EH (cell line): Measurements from ENCODE around the gene CSMD2.
A peak's percentile ranks its signal among the peaks of the same experiment; 100 is the strongest.

Experiments
- DNase-seq: peaks from one replicate; pipeline ENCODE4 v3.0.0-alpha.2; 2015; ENCODE audit warnings: low read depth

CSMD2 gene

DNA sequence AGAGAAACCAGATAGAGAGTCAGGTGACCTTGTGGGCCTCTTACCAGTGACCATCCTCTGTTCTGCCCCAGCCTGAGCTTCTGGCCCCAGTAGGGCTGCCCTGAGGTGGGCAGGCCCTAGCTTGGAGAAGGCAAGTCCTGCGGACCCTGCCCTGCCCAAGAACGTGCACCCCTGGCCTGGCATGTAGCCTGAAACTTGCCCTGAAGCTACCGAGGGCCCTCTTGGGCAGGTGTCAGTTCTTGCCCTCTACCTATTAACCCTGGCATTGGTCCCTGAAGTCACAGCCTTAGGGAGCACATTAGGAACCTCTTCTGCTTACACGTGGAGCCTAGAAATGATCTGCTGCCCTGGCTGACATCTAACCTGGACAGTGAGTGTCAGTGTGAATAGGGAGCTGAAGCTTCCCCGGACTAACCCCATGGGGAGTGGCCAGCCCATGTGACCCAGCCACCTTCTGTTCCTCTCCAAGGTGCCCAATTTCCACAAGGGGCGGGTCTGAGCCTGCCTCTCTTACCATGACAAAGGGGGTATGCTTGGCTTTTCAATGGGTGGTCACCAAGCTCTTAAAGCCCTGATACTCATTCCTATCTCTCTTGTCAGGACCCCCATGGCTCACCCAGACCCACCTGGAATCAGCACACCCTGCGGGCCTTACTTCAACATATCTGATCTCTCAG is 529.6 kb downstream of the CSMD2 start:
- no peak for DNase-seq

- peak; percentile 51 for DNase-seq
These were observed 530.2 kb downstream of the CSMD2 start for GRCh38 chr1:33634806-33635205.

- DNase-seq, result no peak
These were observed 530.9 kb downstream of the CSMD2 start for GRCh38 chr1:33634143-33634542.

- DNase-seq, result peak; percentile 86
These were observed 531.8 kb downstream of the CSMD2 start for GRCh38 chr1:33633019-33633801.

DNA sequence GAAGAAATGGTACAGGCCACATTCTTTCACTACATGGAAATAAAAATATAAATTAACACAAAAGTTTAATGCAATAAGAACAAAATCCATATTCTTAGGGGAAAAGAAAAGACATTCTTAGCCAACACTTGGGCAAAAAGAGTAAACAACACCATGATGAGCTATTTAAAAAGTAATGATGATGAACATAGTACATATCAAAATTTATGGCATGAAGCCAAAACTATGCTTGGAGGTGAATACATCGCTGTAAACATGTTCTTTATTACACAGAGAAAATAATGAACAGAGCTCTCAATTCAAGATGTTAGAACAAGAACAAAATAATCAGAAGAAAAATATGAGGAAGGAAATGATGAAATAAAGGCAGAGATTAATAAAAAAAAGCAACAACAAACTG is 534.3 kb downstream of the CSMD2 start:
- DNase-seq, result no peak

- DNase-seq, result no peak
These were observed 538.2 kb downstream of the CSMD2 start for GRCh38 chr1:33626801-33627200.

GRCh38 chr1:33624991-33625870 is 539.8 kb downstream of the CSMD2 start:
- DNase-seq, result no peak

DNA sequence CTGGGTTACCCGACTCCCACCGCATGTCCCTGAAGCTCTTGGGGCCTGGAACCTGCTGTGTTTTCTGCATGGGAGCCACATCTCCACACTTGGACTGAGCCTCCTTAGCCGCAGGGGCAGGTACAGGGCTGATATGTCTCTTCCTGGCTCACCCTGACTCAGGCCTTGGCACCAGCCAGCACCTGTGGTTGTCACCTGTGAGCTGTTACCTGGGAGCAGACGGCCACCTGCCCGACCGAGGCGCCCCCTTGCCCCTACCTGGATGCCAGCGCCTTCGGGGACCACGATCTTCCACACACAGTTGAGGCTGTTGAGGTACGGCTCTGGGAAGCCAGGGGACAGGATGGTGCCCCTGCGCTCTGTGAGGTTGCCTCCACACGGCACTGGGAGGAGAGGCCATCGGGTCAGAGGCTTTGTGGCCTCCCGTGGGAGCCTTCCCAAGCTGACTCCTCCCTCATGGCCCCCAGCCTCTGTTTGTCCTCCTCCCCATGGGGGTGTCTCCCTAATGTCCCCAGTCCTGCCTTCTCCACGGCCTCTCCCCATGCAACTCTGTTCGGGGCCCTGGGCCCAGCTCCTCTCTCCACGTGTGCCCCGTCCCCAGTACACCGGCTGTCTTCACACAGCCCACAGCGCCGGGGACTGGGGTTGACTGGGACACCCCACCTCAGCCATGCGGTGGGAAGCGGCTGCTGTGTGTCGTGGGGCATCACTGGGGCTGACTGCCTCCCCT is 540.6 kb downstream of the CSMD2 start:
- DNase-seq, result no peak

- peak; percentile 13 for DNase-seq
These were observed 541.2 kb downstream of the CSMD2 start for GRCh38 chr1:33623811-33624210.

DNA sequence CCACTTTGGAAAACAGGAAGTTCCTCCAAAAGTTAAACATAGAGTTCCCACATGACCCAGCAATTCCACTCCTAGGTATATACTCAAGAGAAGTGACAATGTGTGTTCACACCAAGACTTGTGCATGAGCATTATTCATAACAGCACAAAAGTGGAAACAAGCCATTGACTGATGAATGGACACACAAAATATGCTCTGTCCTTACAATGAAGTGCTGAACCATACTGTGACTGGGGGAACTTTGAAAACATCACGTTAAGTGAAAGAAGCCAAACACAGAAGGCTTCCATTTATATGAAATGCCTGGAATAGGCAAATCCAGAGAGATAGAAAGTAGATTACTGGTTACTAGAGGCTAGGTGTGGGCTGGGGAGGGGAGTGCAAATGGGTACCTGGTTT is 542.3 kb downstream of the CSMD2 start:
- no peak for DNase-seq

DNA sequence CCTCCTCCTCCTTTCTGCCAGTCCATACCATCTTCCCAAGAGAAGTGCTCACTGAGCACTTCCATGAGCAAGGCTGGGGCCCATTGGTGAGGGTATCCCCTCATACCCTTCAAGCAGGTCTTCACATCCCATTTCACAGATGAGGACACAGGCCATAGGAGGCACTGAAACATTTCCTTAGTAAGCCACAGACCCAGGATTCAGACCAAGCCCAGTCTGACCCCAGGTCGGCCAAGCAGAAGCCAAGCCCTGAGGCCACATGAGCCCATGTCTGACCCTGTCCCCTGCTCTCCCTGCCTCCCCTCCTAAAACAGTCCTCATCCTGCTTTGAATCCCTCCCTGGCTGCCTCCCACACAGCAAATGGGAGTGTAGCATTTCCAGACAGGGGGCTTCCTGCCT is 546.4 kb downstream of the CSMD2 start:
- DNase-seq, result no peak

GRCh38 chr1:33617451-33617850 is 547.6 kb downstream of the CSMD2 start:
- no peak for DNase-seq

- DNase-seq, result no peak
These were observed 548.2 kb downstream of the CSMD2 start for GRCh38 chr1:33616780-33617179.

- DNase-seq, result no peak
These were observed 549.5 kb downstream of the CSMD2 start for GRCh38 chr1:33615546-33615945.

DNA sequence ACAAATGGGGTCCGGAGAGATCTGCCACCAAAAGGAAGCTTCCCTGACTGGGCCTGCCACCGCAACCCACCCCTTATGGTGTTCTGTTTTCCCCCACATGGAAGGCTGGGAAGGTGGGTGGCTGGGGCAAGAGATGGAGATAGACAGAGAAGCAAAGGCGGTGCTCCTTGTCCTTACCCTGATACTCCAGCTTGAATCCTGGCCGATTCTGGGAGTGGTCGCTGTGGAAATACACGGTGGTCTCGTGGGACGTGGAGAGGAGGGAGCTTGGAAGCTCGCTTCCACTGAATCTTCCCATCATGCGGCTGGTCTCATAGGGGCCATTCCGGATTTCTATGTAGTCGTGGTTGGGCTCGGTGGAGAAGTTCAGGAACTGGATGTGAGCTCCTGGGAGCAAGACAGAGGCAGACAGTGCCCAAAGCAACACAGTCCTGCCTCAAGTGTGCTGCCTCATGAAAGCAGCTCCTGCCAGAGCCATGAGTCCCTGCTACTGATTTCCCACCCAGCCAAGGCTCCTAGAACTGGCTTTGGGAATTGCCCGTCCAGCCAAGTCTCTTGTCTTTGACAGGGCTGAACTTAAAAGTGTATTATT is 554.1 kb downstream of the CSMD2 start:
- DNase-seq, result no peak

- no peak for DNase-seq
These were observed 554.6 kb downstream of the CSMD2 start for GRCh38 chr1:33610391-33610790.

- DNase-seq, result no peak
These were observed 555.3 kb downstream of the CSMD2 start for GRCh38 chr1:33609739-33610138.

GRCh38 chr1:33608825-33609400 is 556.1 kb downstream of the CSMD2 start:
- no peak for DNase-seq

- no peak for DNase-seq
These were observed 557.5 kb downstream of the CSMD2 start for GRCh38 chr1:33607444-33608005.

DNA sequence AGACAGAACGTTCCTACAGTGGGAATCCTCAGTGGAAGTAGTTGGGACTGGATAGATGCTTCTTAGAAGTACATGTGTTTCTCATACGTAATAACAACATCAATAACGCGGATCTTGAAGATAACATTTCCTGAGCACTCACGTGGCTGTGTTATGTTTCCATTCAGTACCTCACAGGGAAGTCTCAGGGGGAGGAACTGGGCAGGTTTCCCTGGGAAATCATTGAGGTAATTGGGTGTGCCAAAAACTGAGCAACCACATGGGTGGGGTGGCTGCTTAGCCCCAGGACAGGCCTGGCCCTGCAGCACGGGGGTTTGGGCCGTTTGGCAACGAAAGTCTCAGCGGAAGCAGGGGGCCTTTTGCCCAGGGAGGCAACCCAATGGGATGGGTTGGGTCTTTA is 558.8 kb downstream of the CSMD2 start:
- no peak for DNase-seq

GRCh38 chr1:33602271-33602670 is 562.8 kb downstream of the CSMD2 start:
- DNase-seq, result no peak
